ENCODE measurements around the gene GRIA3.

Gene GRIA3

GRCh38 chrX:123230798-123231197 is 46.7 kb downstream of the GRIA3 start:
- no peak overlapping the region for H3K4me3 ChIP-seq (ENCODE audit: low read depth in 1 of 2, low read length in 2 of 2)

GRCh38 chrX:123236859-123237258 is 52.8 kb downstream of the GRIA3 start:
- Histone ChIP-seq H3K27me3 (ENCODE audit: control insufficient read depth in 1 of 2, insufficient read depth in 2 of 2, low read length in 2 of 2) (no peaks in the 10 kb centered on the region), H3K9ac (ENCODE audit: low read length) (no peak overlapping the region), H3K36me3 (ENCODE audit: insufficient read depth, low read length) (no peaks in the 10 kb centered on the region), H3K9me3 (ENCODE audit: low read length) (no peaks in the 10 kb centered on the region), H3K4me3 (ENCODE audit: low read depth in 1 of 2, low read length in 2 of 2) (no peak overlapping the region), H3K27ac (ENCODE audit: low read depth, low read length) (no peak overlapping the region), H3K4me1 (ENCODE audit: insufficient read depth, low read length) (no peaks in the 10 kb centered on the region)

More at GRCh38 chrX:123230798-123231197, 46.7 kb downstream of the GRIA3 start:
- Histone ChIP-seq H3K27me3 (ENCODE audit: control insufficient read depth in 1 of 2, insufficient read depth in 2 of 2, low read length in 2 of 2) (no peaks in the 10 kb centered on the region), H3K27ac (ENCODE audit: low read depth, low read length) (no peak overlapping the region), H3K36me3 (ENCODE audit: insufficient read depth, low read length) (no peaks in the 10 kb centered on the region), H3K4me1 (ENCODE audit: insufficient read depth, low read length) (no peaks in the 10 kb centered on the region), H3K9me3 (ENCODE audit: low read length) (no peaks in the 10 kb centered on the region), H3K9ac (ENCODE audit: low read length) (no peak overlapping the region)

GRCh38 chrX:123237271-123237670 is 53.2 kb downstream of the GRIA3 start:
- Histone ChIP-seq H3K27ac (ENCODE audit: low read depth, low read length) (no peak overlapping the region), H3K4me1 (ENCODE audit: insufficient read depth, low read length) (no peaks in the 10 kb centered on the region), H3K4me3 (ENCODE audit: low read depth in 1 of 2, low read length in 2 of 2) (no peak overlapping the region), H3K36me3 (ENCODE audit: insufficient read depth, low read length) (no peaks in the 10 kb centered on the region), H3K27me3 (ENCODE audit: control insufficient read depth in 1 of 2, insufficient read depth in 2 of 2, low read length in 2 of 2) (no peaks in the 10 kb centered on the region), H3K9me3 (ENCODE audit: low read length) (no peaks in the 10 kb centered on the region), H3K9ac (ENCODE audit: low read length) (no peak overlapping the region)

GRCh38 chrX:123254457-123254856 is 70.4 kb downstream of the GRIA3 start:
- H3K27ac ChIP-seq (ENCODE audit: low read depth, low read length), result no peak overlapping the region
- H3K27me3 ChIP-seq (ENCODE audit: control insufficient read depth in 1 of 2, insufficient read depth in 2 of 2, low read length in 2 of 2), result no peaks in the 10 kb centered on the region
- no peaks in the 10 kb centered on the region for H3K36me3 ChIP-seq (ENCODE audit: insufficient read depth, low read length)
- H3K9ac ChIP-seq (ENCODE audit: low read length), result no peak overlapping the region
- no peak overlapping the region for H3K4me3 ChIP-seq (ENCODE audit: low read depth in 1 of 2, low read length in 2 of 2)
- H3K9me3 ChIP-seq (ENCODE audit: low read length), result no peaks in the 10 kb centered on the region
- no peaks in the 10 kb centered on the region for H3K4me1 ChIP-seq (ENCODE audit: insufficient read depth, low read length)

GRCh38 chrX:123256378-123256777 is 72.3 kb downstream of the GRIA3 start:
- no peak overlapping the region for H3K9ac ChIP-seq (ENCODE audit: low read length)
- no peak overlapping the region for H3K27ac ChIP-seq (ENCODE audit: low read depth, low read length)
- H3K27me3 ChIP-seq (ENCODE audit: control insufficient read depth in 1 of 2, insufficient read depth in 2 of 2, low read length in 2 of 2), result no peaks in the 10 kb centered on the region
- no peaks in the 10 kb centered on the region for H3K36me3 ChIP-seq (ENCODE audit: insufficient read depth, low read length)
- no peaks in the 10 kb centered on the region for H3K4me1 ChIP-seq (ENCODE audit: insufficient read depth, low read length)
- no peak overlapping the region for H3K4me3 ChIP-seq (ENCODE audit: low read depth in 1 of 2, low read length in 2 of 2)
- H3K9me3 ChIP-seq (ENCODE audit: low read length), result no peaks in the 10 kb centered on the region

GRCh38 chrX:123260920-123261418 is 76.9 kb downstream of the GRIA3 start:
- Histone ChIP-seq H3K27me3 (ENCODE audit: control insufficient read depth in 1 of 2, insufficient read depth in 2 of 2, low read length in 2 of 2) (no peaks in the 10 kb centered on the region), H3K27ac (ENCODE audit: low read depth, low read length) (no peak overlapping the region), H3K36me3 (ENCODE audit: insufficient read depth, low read length) (no peaks in the 10 kb centered on the region), H3K4me3 (ENCODE audit: low read depth in 1 of 2, low read length in 2 of 2) (no peak overlapping the region), H3K4me1 (ENCODE audit: insufficient read depth, low read length) (no peaks in the 10 kb centered on the region), H3K9me3 (ENCODE audit: low read length) (no peaks in the 10 kb centered on the region), H3K9ac (ENCODE audit: low read length) (no peak overlapping the region)

- no peaks in the 10 kb centered on the region for H3K27me3 ChIP-seq (ENCODE audit: control insufficient read depth in 1 of 2, insufficient read depth in 2 of 2, low read length in 2 of 2)
- no peaks in the 10 kb centered on the region for H3K9me3 ChIP-seq (ENCODE audit: low read length)
- H3K9ac ChIP-seq (ENCODE audit: low read length), result no peak overlapping the region
- H3K4me1 ChIP-seq (ENCODE audit: insufficient read depth, low read length), result no peaks in the 10 kb centered on the region
- H3K27ac ChIP-seq (ENCODE audit: low read depth, low read length), result no peak overlapping the region
- no peak overlapping the region for H3K4me3 ChIP-seq (ENCODE audit: low read depth in 1 of 2, low read length in 2 of 2)
- no peaks in the 10 kb centered on the region for H3K36me3 ChIP-seq (ENCODE audit: insufficient read depth, low read length)
Observed at GRCh38 chrX:123263270-123263669, 79.2 kb downstream of the GRIA3 start.

- Histone ChIP-seq H3K27me3 (ENCODE audit: control insufficient read depth in 1 of 2, insufficient read depth in 2 of 2, low read length in 2 of 2) (no peaks in the 10 kb centered on the region), H3K36me3 (ENCODE audit: insufficient read depth, low read length) (no peaks in the 10 kb centered on the region), H3K4me3 (ENCODE audit: low read depth in 1 of 2, low read length in 2 of 2) (no peak overlapping the region), H3K27ac (ENCODE audit: low read depth, low read length) (no peak overlapping the region), H3K4me1 (ENCODE audit: insufficient read depth, low read length) (no peaks in the 10 kb centered on the region), H3K9ac (ENCODE audit: low read length) (no peak overlapping the region), H3K9me3 (ENCODE audit: low read length) (no peaks in the 10 kb centered on the region)
Observed at GRCh38 chrX:123263747-123264146, 79.7 kb downstream of the GRIA3 start.

- Histone ChIP-seq H3K9me3 (ENCODE audit: low read length) (no peaks in the 10 kb centered on the region), H3K27ac (ENCODE audit: low read depth, low read length) (no peak overlapping the region), H3K27me3 (ENCODE audit: control insufficient read depth in 1 of 2, insufficient read depth in 2 of 2, low read length in 2 of 2) (no peaks in the 10 kb centered on the region)
Observed at GRCh38 chrX:123267220-123267619, 83.1 kb downstream of the GRIA3 start.

GRCh38 chrX:123271902-123272301 is 87.8 kb downstream of the GRIA3 start:
- H3K4me3 ChIP-seq (ENCODE audit: low read depth in 1 of 2, low read length in 2 of 2), result no peak overlapping the region
- H3K9me3 ChIP-seq (ENCODE audit: low read length), result no peaks in the 10 kb centered on the region
- no peaks in the 10 kb centered on the region for H3K36me3 ChIP-seq (ENCODE audit: insufficient read depth, low read length)
- H3K27me3 ChIP-seq (ENCODE audit: control insufficient read depth in 1 of 2, insufficient read depth in 2 of 2, low read length in 2 of 2), result no peaks in the 10 kb centered on the region
- no peak overlapping the region for H3K9ac ChIP-seq (ENCODE audit: low read length)
- no peaks in the 10 kb centered on the region for H3K4me1 ChIP-seq (ENCODE audit: insufficient read depth, low read length)
- no peak overlapping the region for H3K27ac ChIP-seq (ENCODE audit: low read depth, low read length)

More at GRCh38 chrX:123267220-123267619, 83.1 kb downstream of the GRIA3 start:
- Histone ChIP-seq H3K36me3 (ENCODE audit: insufficient read depth, low read length) (no peaks in the 10 kb centered on the region), H3K9ac (ENCODE audit: low read length) (no peak overlapping the region), H3K4me3 (ENCODE audit: low read depth in 1 of 2, low read length in 2 of 2) (no peak overlapping the region), H3K4me1 (ENCODE audit: insufficient read depth, low read length) (no peaks in the 10 kb centered on the region)

- no peaks in the 10 kb centered on the region for H3K4me1 ChIP-seq (ENCODE audit: insufficient read depth, low read length)
- H3K36me3 ChIP-seq (ENCODE audit: insufficient read depth, low read length), result no peaks in the 10 kb centered on the region
- no peaks in the 10 kb centered on the region for H3K27me3 ChIP-seq (ENCODE audit: control insufficient read depth in 1 of 2, insufficient read depth in 2 of 2, low read length in 2 of 2)
- H3K4me3 ChIP-seq (ENCODE audit: low read depth in 1 of 2, low read length in 2 of 2), result no peak overlapping the region
- H3K9me3 ChIP-seq (ENCODE audit: low read length), result no peaks in the 10 kb centered on the region
- no peak overlapping the region for H3K27ac ChIP-seq (ENCODE audit: low read depth, low read length)
- no peak overlapping the region for H3K9ac ChIP-seq (ENCODE audit: low read length)
Observed at GRCh38 chrX:123272630-123273029, 88.6 kb downstream of the GRIA3 start.

GRCh38 chrX:123274796-123275195 is 90.7 kb downstream of the GRIA3 start:
- no peak overlapping the region for H3K9ac ChIP-seq (ENCODE audit: low read length)
- no peaks in the 10 kb centered on the region for H3K4me1 ChIP-seq (ENCODE audit: insufficient read depth, low read length)

More at GRCh38 chrX:123274796-123275195, 90.7 kb downstream of the GRIA3 start:
- Histone ChIP-seq H3K9me3 (ENCODE audit: low read length) (no peaks in the 10 kb centered on the region), H3K36me3 (ENCODE audit: insufficient read depth, low read length) (no peaks in the 10 kb centered on the region), H3K27me3 (ENCODE audit: control insufficient read depth in 1 of 2, insufficient read depth in 2 of 2, low read length in 2 of 2) (no peaks in the 10 kb centered on the region), H3K4me3 (ENCODE audit: low read depth in 1 of 2, low read length in 2 of 2) (no peak overlapping the region), H3K27ac (ENCODE audit: low read depth, low read length) (no peak overlapping the region)
